GM12878 (cell line): Measurements from ENCODE around the gene SHPK. TPM values are rescaled to one million over a fixed set of nuclear protein-coding genes. Genes with fewer than 3 reads are reported as not detected.
A peak's percentile ranks its signal among the peaks of the same experiment; 100 is the strongest.

Source experiments
- ATAC-seq: fragments of 200-7000 bp; cut with Tn5 transposase; 3 replicates; pipeline ENCODE4 v1.9.1; 2020; ENCODE audit warnings: mild to moderate bottlenecking, moderate library complexity
- BruUV-seq: library from RNA; stranded (reverse); fragments of 400-500 nt; replicated peaks from 2 replicates; lab custom pipeline; 2021; lab: Mats Ljungman, UMichigan
- CTCF ChIA-PET: fragments of 300-600 bp; sonication (Branson Sonifier 250); formaldehyde crosslinking; extraction: SDS; loops from one replicate; lab custom pipeline; 2021; ENCODE audit warnings: inconsistent platforms; lab: Yijun Ruan, JAX
- POLR2A ChIA-PET: fragments of 350-600 bp; formaldehyde crosslinking; extraction: SDS; loops from one replicate; lab custom pipeline; 2021; ENCODE audit warnings: inconsistent platforms; lab: Charles Lee
- RAD21 ChIA-PET: fragments of 300-600 bp; sonication (Branson Sonifier 250); formaldehyde crosslinking; loops from one replicate; lab custom pipeline; 2023; ENCODE audit warnings: antibody characterized with exemption; ENCODE audit not compliant: unreplicated experiment; lab: Charles Lee
- SMC1A ChIA-PET: fragments of 300-600 bp; sonication (Branson Sonifier 250); formaldehyde crosslinking; loops from one replicate; lab custom pipeline; 2023; ENCODE audit not compliant: unreplicated experiment, uncharacterized antibody; lab: Charles Lee
- DNase-seq: peaks from one replicate; pipeline ENCODE4 v3.0.0-alpha.2; 2011; ENCODE audit warnings: low read depth, low spot score
- FAIRE-seq: peaks from 3 replicates; lab custom pipeline; 2011; peaks lifted over from hg19 to GRCh38; lab: Jason Lieb, UNC
- H2AFZ ChIP-seq: 2 replicates; pipeline ENCODE4 v1.6.0; 2011; ENCODE audit warnings: low read depth, low read length, control low read depth; ENCODE audit not compliant: control insufficient read depth
- H3K27ac ChIP-seq: 2 replicates; pipeline ENCODE4 v1.5.1; 2011; ENCODE audit warnings: control low read depth; ENCODE audit not compliant: control insufficient read depth, insufficient read depth
- H3K27me3 ChIP-seq, 2 experiments: replicated peaks in 1 of 2; 2 replicates each; pipeline versions ENCODE4 v1.6.0 to v1.6.1; 2011; ENCODE audit warnings: low read length in 1 of 2; ENCODE audit not compliant: control insufficient read depth in 2 of 2, insufficient read depth in 2 of 2
- H3K36me3 ChIP-seq, 2 experiments: 2 replicates each; pipeline ENCODE4 v1.5.1; 2011; ENCODE audit warnings: low read length in 1 of 2; ENCODE audit not compliant: control insufficient read depth in 2 of 2, insufficient read depth in 2 of 2
- H3K4me1 ChIP-seq: 2 replicates; pipeline ENCODE4 v1.6.1; 2011; ENCODE audit warnings: mild to moderate bottlenecking, low read length, moderate library complexity, mixed read lengths; ENCODE audit not compliant: control insufficient read depth, insufficient read depth
- H3K4me2 ChIP-seq: 2 replicates; pipeline ENCODE4 v1.6.0; 2011; ENCODE audit warnings: control low read depth; ENCODE audit not compliant: control insufficient read depth, insufficient read depth
- H3K4me3 ChIP-seq: fragments of 200-600 bp; sonication (generic); 2 replicates; pipeline ENCODE4 v1.5.1; 2016
- H3K79me2 ChIP-seq: 2 replicates; pipeline ENCODE4 v1.6.0; 2011; ENCODE audit warnings: low read length; ENCODE audit not compliant: control insufficient read depth, insufficient read depth
- H3K9ac ChIP-seq: 2 replicates; pipeline ENCODE4 v1.8.0; 2011; ENCODE audit warnings: low read length, control low read depth, mixed read lengths; ENCODE audit not compliant: control insufficient read depth, insufficient read depth
- H3K9me3 ChIP-seq: replicated peaks from 3 replicates; pipeline ENCODE4 v1.5.1; 2011; ENCODE audit warnings: mild to moderate bottlenecking, low read length; ENCODE audit not compliant: control insufficient read depth, insufficient read depth
- H4K20me1 ChIP-seq: 2 replicates; pipeline ENCODE4 v1.6.0; 2011; ENCODE audit not compliant: control insufficient read depth, insufficient read depth
- BHLHE40 ChIP-seq, 2 experiments: fragments of 450-650 bp in 1 of 2; IDR thresholded peaks; 2 replicates each; pipeline ENCODE4 v1.6.1; 2011 to 2017; ENCODE audit warnings: low read depth in 2 of 2, borderline replicate concordance in 1 of 2, improper control_type of control experiment in 1 of 2, low read length in 1 of 2, mild to moderate bottlenecking in 1 of 2
- ESRRA ChIP-seq: IDR thresholded peaks from 2 replicates; pipeline ENCODE4 v1.6.1; 2012; ENCODE audit warnings: mild to moderate bottlenecking, low read length, improper control_type of control experiment
- LARP7 ChIP-seq: fragments of 450-650 bp; IDR thresholded peaks from 2 replicates; pipeline ENCODE4 v1.6.1; 2017; ENCODE audit warnings: mild to moderate bottlenecking
- MEF2B ChIP-seq: fragments of 450-650 bp; IDR thresholded peaks from 2 replicates; pipeline ENCODE4 v1.6.1; 2018; ENCODE audit warnings: mild to moderate bottlenecking, moderate library complexity; ENCODE audit not compliant: partially characterized antibody, poor library complexity, severe bottlenecking
- RELA ChIP-seq: fragments of 450-650 bp; IDR thresholded peaks from 2 replicates; pipeline ENCODE4 v1.8.0; 2014; ENCODE audit warnings: borderline replicate concordance; ENCODE audit not compliant: partially characterized antibody
- RUNX3 ChIP-seq: IDR thresholded peaks from 2 replicates; pipeline ENCODE4 v1.6.1; 2012; ENCODE audit warnings: low read length, inconsistent platforms
- SUZ12 ChIP-seq: fragments of 200-600 bp; sonication (generic); IDR thresholded peaks from one replicate; pipeline ENCODE4 v1.6.1; 2018; ENCODE audit warnings: antibody characterized with exemption, mild to moderate bottlenecking; ENCODE audit not compliant: unreplicated experiment
- YY1 ChIP-seq: IDR thresholded peaks from 2 replicates; pipeline ENCODE4 v1.6.1; 2011; ENCODE audit warnings: low read depth, mild to moderate bottlenecking, low read length
- WGBS: methylation state at CpG from one replicate; pipeline ENCODE4 v1.1.6; 2016; ENCODE audit warnings: low lambda C conversion rate; ENCODE audit not compliant: insufficient replicate concordance, insufficient coverage; ENCODE audit errors: missing lambda C conversion rate; 5-methylcytosine and 5-hydroxymethylcytosine counted together
- in situ Hi-C: fragments of 300-500 bp; cut with MboI; formaldehyde crosslinking; loops from 9 replicates; pipeline ENCODE4 v1.14.3; 2018; ENCODE audit warnings: mixed read lengths
- intact Hi-C: fragments of 100-400 bp; cut with micrococcal nuclease; formaldehyde crosslinking; loops from one replicate; pipeline ENCODE4 v1.14.2; 2022; ENCODE audit not compliant: unreplicated experiment
- polyA plus RNA-seq, 11 experiments: library from polyadenylated mRNA; depleted of rRNA in 4 of 11; unstranded in 6 of 11; stranded (reverse) in 5 of 11; fragments of >200 nt; fragmentation: Nextera tagmentation in 4 of 11; fragmentation: Illumina TruSeq in 1 of 11; extraction: Ambion mirVana in 4 of 11; extraction: Trizol in 1 of 11; gene quantifications; 1 replicate in 1 of 11; 2 replicates in 10 of 11; pipeline versions ENCODE4 v1.2.1 to v1.2.3, GENCODE V29; 2011 to 2016; ENCODE audit warnings: inconsistent platforms in 2 of 11, missing spikeins in 2 of 11, low read depth in 1 of 11
- total RNA-seq, 4 experiments: library from RNA; depleted of rRNA in 3 of 4; stranded (reverse); fragments of >200 nt in 3 of 4; fragmentation: Illumina TruSeq in 1 of 4; extraction: Trizol in 1 of 4; gene quantifications; 2 replicates each; pipeline versions ENCODE4 v1.2.1 to v1.2.3, GENCODE V29; 2013 to 2021
- TF ChIP-seq, protein P1 (sequence below): fragments of 450-650 bp; conservative IDR thresholded peaks from 2 replicates; pipeline ENCODE4 v1.6.1; 2017; ENCODE audit warnings: mild to moderate bottlenecking, moderate library complexity
- TF ChIP-seq, protein P2 (sequence below): fragments of 450-650 bp; IDR thresholded peaks from 2 replicates; pipeline ENCODE4 v1.6.1; 2016; ENCODE audit warnings: mild to moderate bottlenecking
- TF ChIP-seq, protein P3 (sequence below): fragments of 450-650 bp; IDR thresholded peaks from 2 replicates; pipeline ENCODE4 v1.6.1; 2017; ENCODE audit warnings: borderline replicate concordance
- TF ChIP-seq, protein P4 (sequence below): fragments of 450-650 bp; IDR thresholded peaks from 2 replicates; pipeline ENCODE4 v1.6.1; 2017; ENCODE audit warnings: mild to moderate bottlenecking, low read depth, inconsistent platforms; ENCODE audit not compliant: poor library complexity, severe bottlenecking

The SHPK gene
- total and polyA plus RNA-seq, 10 of the 15 experiments (the other 5 are each of a cell fraction or from before 2014, with no cell fraction given): 1.7 to 16.6 (median 12.9) TPM

DNA sequence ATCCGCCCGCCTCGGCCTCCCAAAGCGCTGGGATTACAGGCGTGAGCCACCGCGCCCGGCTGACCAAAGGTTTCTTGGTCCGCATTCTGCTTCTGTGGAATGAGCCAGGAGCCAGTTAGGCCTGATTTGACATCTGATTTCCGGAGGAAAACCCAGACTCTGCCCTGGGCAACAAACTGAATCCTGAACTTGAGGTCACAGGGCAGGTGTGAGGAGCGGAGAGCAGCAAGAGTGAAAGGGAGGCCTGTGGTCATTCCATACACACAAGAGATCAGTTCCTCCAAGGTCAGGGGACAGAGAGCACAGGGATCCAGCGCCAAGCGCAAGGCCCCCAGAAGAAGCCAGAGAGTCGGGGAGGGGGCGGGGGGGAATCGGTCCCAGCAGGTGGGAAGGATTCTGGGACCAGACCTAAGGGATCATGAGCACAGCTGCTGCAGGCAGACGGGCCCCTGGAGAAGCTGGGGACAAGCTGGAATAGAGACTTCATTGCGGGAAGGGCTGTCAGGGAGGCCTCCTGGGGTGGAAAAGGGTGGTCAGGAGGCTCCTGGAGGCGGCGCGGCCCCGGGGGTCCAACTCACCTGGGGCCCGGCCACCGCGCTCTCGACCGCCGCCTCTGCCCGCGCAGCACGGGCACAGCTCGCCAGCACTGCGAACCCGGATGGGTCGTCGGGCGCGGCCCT lies 436 bp downstream of the SHPK start:
- BruUV-seq: TSS peak; percentile 79
- ATAC-seq (peak; percentile 1; the same call in 2 of the 3 replicates), FAIRE-seq (no peak), DNase-seq (no peak)
- POLR2A ChIA-PET: interaction anchor here (0.6 to 1.3 kb wide), 8 partner anchors 10 to 276 kb away, joined by 3 to 11 read pairs (median 4); partner anchors contain the start of gene TRPV3
- Histone ChIP-seq H3K4me1 (peaks cover 4% of the 10 kb centered on the region; the same call in 1 of the 2 replicates), H3K27me3 (no peaks in the 10 kb centered on the region), H3K79me2 (peaks cover 12% of the 10 kb centered on the region), H3K4me2 (peak overlapping the region; percentile 98), H2AFZ (peak overlapping the region; percentile 89), H4K20me1 (no peaks in the 10 kb centered on the region), H3K36me3 (no peaks in the 10 kb centered on the region; a peak in 2 of 4 replicates), H3K27ac (peak overlapping the region; percentile 98), H3K9me3 (no peaks in the 10 kb centered on the region), H3K9ac (peak overlapping the region; percentile 75), H3K4me3 (peak overlapping the region; percentile 94)
- in situ Hi-C loops: no loop called here
- intact Hi-C loops: loop anchor here (2.0 kb wide), 1 partner anchor 77 kb away; no protein-coding TSS in a partner anchor
- RAD21 ChIA-PET: interaction anchor here (1.0 to 3.1 kb wide), 9 partner anchors 12 to 211 kb away, joined by 3 to 26 read pairs (median 5); partner anchors contain the start of genes HASPIN and TRPV3
- CTCF ChIA-PET: interaction anchor here (0.6 to 1.6 kb wide), 6 partner anchors 9 to 162 kb away, joined by 3 to 17 read pairs (median 4); no protein-coding TSS in a partner anchor
- SMC1A ChIA-PET: interaction anchor here (0.8 to 1.7 kb wide), 9 partner anchors 8 to 101 kb away, joined by 3 to 6 read pairs (median 4); no protein-coding TSS in a partner anchor
- WGBS: 15% methylated on average over 31 of the region's 38 CpGs
- TF ChIP-seq RUNX3 (0 out of 2 replicates have a peak, but pooled peaks have one; percentile 21), MEF2B (no peak), SUZ12 (no peak), RELA (peak; percentile 35), BHLHE40 (IDR thresholded peaks at IDR 0.05; ENCODE audit: borderline replicate concordance in 1 of 2, low read depth in 2 of 2, low read length in 1 of 2) (peak in 1 of 2 experiments; percentile 49; a peak in 1 of 4 replicates), ESRRA (no peak), LARP7 (peak; percentile 49; the same call in 1 of the 2 replicates), YY1 (no peak)
- TF ChIP-seq, protein P1, sequence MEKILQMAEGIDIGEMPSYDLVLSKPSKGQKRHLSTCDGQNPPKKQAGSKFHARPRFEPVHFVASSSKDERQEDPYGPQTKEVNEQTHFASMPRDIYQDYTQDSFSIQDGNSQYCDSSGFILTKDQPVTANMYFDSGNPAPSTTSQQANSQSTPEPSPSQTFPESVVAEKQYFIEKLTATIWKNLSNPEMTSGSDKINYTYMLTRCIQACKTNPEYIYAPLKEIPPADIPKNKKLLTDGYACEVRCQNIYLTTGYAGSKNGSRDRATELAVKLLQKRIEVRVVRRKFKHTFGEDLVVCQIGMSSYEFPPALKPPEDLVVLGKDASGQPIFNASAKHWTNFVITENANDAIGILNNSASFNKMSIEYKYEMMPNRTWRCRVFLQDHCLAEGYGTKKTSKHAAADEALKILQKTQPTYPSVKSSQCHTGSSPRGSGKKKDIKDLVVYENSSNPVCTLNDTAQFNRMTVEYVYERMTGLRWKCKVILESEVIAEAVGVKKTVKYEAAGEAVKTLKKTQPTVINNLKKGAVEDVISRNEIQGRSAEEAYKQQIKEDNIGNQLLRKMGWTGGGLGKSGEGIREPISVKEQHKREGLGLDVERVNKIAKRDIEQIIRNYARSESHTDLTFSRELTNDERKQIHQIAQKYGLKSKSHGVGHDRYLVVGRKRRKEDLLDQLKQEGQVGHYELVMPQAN: peak; percentile 66
- TF ChIP-seq, protein P2, sequence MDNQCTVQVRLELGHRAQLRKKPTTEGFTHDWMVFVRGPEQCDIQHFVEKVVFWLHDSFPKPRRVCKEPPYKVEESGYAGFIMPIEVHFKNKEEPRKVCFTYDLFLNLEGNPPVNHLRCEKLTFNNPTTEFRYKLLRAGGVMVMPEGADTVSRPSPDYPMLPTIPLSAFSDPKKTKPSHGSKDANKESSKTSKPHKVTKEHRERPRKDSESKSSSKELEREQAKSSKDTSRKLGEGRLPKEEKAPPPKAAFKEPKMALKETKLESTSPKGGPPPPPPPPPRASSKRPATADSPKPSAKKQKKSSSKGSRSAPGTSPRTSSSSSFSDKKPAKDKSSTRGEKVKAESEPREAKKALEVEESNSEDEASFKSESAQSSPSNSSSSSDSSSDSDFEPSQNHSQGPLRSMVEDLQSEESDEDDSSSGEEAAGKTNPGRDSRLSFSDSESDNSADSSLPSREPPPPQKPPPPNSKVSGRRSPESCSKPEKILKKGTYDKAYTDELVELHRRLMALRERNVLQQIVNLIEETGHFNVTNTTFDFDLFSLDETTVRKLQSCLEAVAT: 0 out of 2 replicates have a peak, but pooled peaks have one; percentile 6
- TF ChIP-seq, protein P3, sequence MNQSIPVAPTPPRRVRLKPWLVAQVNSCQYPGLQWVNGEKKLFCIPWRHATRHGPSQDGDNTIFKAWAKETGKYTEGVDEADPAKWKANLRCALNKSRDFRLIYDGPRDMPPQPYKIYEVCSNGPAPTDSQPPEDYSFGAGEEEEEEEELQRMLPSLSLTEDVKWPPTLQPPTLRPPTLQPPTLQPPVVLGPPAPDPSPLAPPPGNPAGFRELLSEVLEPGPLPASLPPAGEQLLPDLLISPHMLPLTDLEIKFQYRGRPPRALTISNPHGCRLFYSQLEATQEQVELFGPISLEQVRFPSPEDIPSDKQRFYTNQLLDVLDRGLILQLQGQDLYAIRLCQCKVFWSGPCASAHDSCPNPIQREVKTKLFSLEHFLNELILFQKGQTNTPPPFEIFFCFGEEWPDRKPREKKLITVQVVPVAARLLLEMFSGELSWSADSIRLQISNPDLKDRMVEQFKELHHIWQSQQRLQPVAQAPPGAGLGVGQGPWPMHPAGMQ: no peak
- TF ChIP-seq, protein P4, sequence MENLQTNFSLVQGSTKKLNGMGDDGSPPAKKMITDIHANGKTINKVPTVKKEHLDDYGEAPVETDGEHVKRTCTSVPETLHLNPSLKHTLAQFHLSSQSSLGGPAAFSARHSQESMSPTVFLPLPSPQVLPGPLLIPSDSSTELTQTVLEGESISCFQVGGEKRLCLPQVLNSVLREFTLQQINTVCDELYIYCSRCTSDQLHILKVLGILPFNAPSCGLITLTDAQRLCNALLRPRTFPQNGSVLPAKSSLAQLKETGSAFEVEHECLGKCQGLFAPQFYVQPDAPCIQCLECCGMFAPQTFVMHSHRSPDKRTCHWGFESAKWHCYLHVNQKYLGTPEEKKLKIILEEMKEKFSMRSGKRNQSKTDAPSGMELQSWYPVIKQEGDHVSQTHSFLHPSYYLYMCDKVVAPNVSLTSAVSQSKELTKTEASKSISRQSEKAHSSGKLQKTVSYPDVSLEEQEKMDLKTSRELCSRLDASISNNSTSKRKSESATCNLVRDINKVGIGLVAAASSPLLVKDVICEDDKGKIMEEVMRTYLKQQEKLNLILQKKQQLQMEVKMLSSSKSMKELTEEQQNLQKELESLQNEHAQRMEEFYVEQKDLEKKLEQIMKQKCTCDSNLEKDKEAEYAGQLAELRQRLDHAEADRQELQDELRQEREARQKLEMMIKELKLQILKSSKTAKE: no peak
